ENCODE data around the gene UBE2S. TPM values are rescaled to one million over a fixed set of nuclear protein-coding genes. Genes with fewer than 3 reads are reported as not detected.

Gene UBE2S
- total RNA-seq, 2 donors from 2014 or later, result 43.8 to 147 TPM

Other genes with a start within 250 kb of the UBE2S start
- 1 to 10 TPM; 1.6 to 2.4 TPM for gene DNAAF3, start 241.2 kb downstream of the UBE2S start, total RNA-seq
- 1 to 10 TPM in 1 of 2 donors, under 1 TPM in 1; 0.67 to 3.2 TPM for gene SYT5, start 227.5 kb downstream of the UBE2S start, total RNA-seq
- 100 to 1,000 TPM in 1 of 2 donors, 10 to 100 TPM in 1; 76.3 to 131 TPM for gene PTPRH, start 198.3 kb downstream of the UBE2S start, total RNA-seq
- gene TMEM86B, start 179.0 kb downstream of the UBE2S start, total RNA-seq, result 1 to 10 TPM; 2.1 to 5.3 TPM
- gene PPP6R1, start 148.8 kb downstream of the UBE2S start, total RNA-seq, result 10 to 100 TPM; 65.1 to 97.2 TPM
- gene HSPBP1, start 127.7 kb downstream of the UBE2S start, total RNA-seq, result 10 to 100 TPM; 29.0 to 82.3 TPM
- 1 to 10 TPM in 1 of 2 donors, under 1 TPM in 1; 0.59 to 2.3 TPM for gene BRSK1, start 123.8 kb downstream of the UBE2S start, total RNA-seq
- gene TMEM150B, start 82.4 kb downstream of the UBE2S start, total RNA-seq, result 10 to 100 TPM in 1 of 2 donors, 1 to 10 TPM in 1; 9.7 to 47.2 TPM
- 10 to 100 TPM; 14.9 to 24.9 TPM for gene KMT5C, start 67.9 kb downstream of the UBE2S start, total RNA-seq
- gene COX6B2, start 53.1 kb downstream of the UBE2S start, total RNA-seq, result 10 to 100 TPM; 12.9 to 15.2 TPM
- not detected for gene GARIN5B, start 44.5 kb downstream of the UBE2S start, total RNA-seq
- under 1 TPM in 1 of 2 donors, not detected in 1; 0.64 TPM for gene IL11, start 37.3 kb downstream of the UBE2S start, total RNA-seq
- gene TMEM190, start 31.0 kb downstream of the UBE2S start, total RNA-seq, result not detected
- gene TMEM238, start 23.5 kb downstream of the UBE2S start, total RNA-seq, result 10 to 100 TPM; 78.1 to 85.9 TPM
- gene RPL28, start 21.9 kb downstream of the UBE2S start, total RNA-seq, result 1,000 to 10,000 TPM; 1,447 to 1,819 TPM
- gene SHISA7, start 35.5 kb upstream of the UBE2S start, total RNA-seq, result not detected
- gene ISOC2, start 53.9 kb upstream of the UBE2S start, total RNA-seq, result 100 to 1,000 TPM in 1 of 2 donors, 10 to 100 TPM in 1; 89.8 to 132 TPM
- gene C19orf85, start 57.0 kb upstream of the UBE2S start, total RNA-seq, result not detected
- gene ZNF628, start 68.8 kb upstream of the UBE2S start, total RNA-seq, result 1 to 10 TPM; 8.6 to 8.9 TPM
- 1 to 10 TPM; 4.9 to 7.7 TPM for gene NAT14, start 77.4 kb upstream of the UBE2S start, total RNA-seq
- 1 to 10 TPM; 2.2 to 7.4 TPM for gene SSC5D, start 80.6 kb upstream of the UBE2S start, total RNA-seq
- not detected for gene SBK2, start 129.3 kb upstream of the UBE2S start, total RNA-seq
- gene SBK3, start 137.8 kb upstream of the UBE2S start, total RNA-seq, result not detected
- gene ZNF579, start 173.1 kb upstream of the UBE2S start, total RNA-seq, result 1 to 10 TPM; 8.0 to 8.7 TPM
- 10 to 100 TPM; 12.2 to 14.5 TPM for gene FIZ1, start 191.7 kb upstream of the UBE2S start, total RNA-seq
- 10 to 100 TPM; 30.4 to 33.9 TPM for gene ZNF524, start 192.5 kb upstream of the UBE2S start, total RNA-seq
- 10 to 100 TPM; 12.9 to 13.1 TPM for gene ZNF865, start 197.9 kb upstream of the UBE2S start, total RNA-seq
- gene ZNF784, start 216.8 kb upstream of the UBE2S start, total RNA-seq, result 10 to 100 TPM in 1 of 2 donors, 1 to 10 TPM in 1; 9.9 to 10.2 TPM
- 10 to 100 TPM; 18.0 to 28.6 TPM for gene ZNF580, start 233.2 kb upstream of the UBE2S start, total RNA-seq
- 10 to 100 TPM; 16.0 to 20.3 TPM for gene ZNF581, start 235.9 kb upstream of the UBE2S start, total RNA-seq
- 1 to 10 TPM; 2.6 to 4.8 TPM for gene CCDC106, start 240.4 kb upstream of the UBE2S start, total RNA-seq
- 100 to 1,000 TPM; 146 to 289 TPM for gene U2AF2, start 247.2 kb upstream of the UBE2S start, total RNA-seq

Measured in colonic mucosa (tissue), 2 donors.